HG03520 (cell line): ENCODE data around the gene CSF1.

Experiments
- ATAC-seq: cut with Tn5 transposase; IDR thresholded peaks from one replicate; pipeline ENCODE4 v1.9.1; 2021; ENCODE audit warnings: mild to moderate bottlenecking, moderate library complexity; ENCODE audit not compliant: unreplicated experiment

Gene CSF1

DNA sequence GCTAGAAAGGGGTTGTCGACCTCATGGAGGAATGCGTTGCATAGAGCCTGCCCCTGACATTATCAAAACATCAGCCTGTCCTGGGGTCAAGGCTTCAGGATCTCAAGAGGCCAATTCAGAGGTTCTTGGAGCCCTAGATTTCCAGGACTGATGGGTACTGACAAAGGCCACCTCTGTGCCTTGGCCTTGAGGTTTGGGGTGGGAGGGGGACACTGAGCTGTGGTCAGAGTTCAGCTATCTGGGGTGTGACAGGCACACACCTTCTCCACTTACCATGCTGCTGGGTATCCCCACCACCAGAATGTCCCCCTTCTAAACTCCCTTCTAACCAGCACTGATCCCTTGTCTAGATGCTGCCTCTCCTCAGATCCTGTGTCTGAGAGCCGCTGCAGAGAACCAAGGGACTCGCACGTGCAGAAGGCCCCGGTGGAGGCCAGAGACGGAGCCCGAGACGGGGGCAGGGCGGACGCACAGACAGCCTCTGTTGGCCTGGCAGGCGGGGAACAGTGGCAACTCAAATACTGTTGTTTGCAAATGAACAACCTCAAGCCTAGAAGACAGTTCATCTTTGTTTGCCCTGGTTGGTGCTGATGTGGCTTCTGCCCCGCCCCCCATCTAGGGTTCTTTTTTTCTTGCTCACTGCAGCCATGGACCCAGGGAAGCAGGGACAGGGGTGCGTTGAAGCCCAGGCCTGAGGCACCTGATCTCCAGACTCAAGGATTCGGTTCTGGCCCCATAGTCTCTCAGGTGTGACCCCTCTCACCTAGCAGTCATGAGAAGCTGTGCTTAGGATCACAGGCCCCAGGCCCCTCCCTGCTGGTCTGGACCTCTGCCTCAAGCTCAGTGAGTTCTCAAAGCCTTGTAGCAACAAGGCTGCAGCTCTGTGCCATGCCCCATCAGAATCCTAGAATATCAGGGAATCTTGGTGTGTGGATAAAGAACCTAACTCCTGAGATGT is 28.1 kb upstream of the CSF1 start:
- no peak for ATAC-seq

- ATAC-seq = no peak
Observed at GRCh38 chr1:109883248-109883955, 27.2 kb upstream of the CSF1 start.

DNA sequence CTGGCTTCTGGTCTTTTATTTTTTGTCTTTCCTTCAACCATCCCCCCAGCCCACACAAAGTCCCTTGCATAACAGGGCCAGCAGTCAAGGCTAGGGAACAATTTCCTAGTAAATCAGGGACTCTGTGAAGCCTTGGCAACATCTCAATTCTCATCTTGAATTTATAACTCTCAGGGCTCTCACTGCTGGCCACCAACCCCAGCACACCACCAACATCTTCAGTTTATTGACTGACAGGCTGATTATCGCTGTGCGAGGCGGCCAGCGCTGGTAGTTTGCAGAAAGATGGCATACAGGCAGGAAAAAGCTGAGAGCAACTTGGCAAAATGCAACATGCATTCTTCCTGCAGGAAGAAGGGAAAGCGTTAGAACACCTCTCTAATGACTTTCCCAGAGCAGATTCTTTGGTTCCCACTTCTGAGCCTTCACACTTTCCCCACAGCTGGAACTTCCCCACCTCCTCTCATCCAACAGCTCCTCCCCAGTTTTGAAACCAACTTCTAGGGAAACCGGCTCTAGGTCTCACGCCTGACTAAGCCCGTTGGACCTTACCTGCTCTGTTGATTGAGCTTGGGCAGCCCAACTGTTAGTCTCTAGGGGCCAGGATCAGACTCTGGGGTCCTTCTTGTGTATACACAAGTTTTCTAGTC is 26.3 kb upstream of the CSF1 start:
- ATAC-seq = no peak

DNA sequence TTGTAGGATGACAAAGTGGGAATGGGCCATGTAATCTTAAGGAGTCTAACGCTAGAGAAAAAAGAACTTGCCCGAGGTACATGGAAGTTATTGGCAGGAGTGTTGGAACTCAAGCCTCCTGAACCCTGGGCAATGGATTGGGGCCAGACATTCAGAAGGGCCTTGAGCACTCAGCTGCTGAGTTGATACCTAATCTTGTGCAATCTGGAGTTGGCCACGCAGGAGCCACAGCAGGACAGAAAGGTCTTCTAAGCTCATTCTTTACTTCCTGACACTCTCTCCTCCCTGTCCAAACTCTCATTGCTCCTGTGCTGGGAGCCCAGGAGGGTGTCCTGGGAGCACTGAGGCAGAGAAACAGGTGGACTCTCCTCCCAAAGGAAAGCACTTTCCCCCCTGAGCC is 25.1 kb upstream of the CSF1 start:
- no peak for ATAC-seq

DNA sequence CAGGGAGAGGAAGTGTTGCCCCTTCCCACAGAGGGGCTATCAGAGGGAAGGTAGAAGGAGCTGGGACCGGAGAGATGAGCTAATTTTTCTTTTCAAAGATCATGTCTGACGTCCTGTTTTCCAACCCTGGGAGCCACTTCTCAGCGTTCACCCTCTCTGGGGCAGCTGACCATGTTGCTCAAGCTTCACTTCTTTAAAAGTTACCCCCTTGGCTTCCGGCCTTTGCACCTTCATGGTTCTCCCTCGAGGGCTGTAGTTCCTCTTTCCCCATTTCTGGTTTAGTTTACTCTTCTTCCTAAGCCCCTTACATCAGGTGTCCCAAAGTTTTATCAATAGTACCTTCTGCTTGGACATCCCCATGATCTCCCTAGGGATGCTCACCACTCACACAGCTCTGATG is 23.8 kb upstream of the CSF1 start:
- ATAC-seq = no peak

GRCh38 chr1:109887271-109887670 is 23.4 kb upstream of the CSF1 start:
- no peak for ATAC-seq

DNA sequence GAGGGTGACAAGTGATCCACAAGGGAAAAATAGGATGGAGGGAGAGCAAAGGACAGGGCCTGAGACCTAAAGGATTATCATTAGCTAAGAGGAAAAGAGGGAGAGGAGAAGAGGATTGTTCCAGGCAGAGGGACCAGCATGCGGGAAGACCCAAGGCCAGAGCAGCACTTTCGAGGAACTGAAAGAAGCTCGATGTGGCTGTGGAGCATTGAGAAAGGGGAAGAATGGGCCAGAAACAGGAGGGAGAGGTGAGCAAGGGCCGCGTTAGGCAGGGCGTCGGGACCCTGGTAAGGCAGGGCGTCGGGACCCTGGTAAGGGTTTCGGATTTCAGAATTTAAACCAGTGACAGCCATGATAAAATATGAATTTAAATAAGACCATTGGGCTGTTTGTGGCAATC is 22.8 kb upstream of the CSF1 start:
- no peak for ATAC-seq

DNA sequence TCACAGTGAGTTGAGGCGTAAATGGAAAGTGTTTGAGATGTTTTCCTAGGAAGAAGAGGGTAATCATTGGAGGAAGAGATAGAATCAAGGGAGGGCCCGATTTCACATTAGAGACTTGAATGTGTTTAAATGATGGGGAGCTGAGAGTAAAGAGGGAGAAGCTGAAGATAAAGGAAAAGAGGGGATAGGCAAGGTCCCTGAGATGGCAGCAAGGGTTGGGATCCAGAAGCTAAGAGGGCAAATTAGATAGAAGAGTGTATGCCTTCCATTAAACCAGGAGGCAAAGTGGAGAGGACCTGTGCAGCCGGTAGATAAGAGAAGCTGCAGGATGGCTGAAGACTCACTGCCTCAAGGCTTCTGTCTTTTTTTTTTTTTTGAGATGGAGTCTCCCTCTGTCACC is 21.6 kb upstream of the CSF1 start:
- ATAC-seq = no peak

GRCh38 chr1:109890115-109890953 is 20.3 kb upstream of the CSF1 start:
- no peak for ATAC-seq

DNA sequence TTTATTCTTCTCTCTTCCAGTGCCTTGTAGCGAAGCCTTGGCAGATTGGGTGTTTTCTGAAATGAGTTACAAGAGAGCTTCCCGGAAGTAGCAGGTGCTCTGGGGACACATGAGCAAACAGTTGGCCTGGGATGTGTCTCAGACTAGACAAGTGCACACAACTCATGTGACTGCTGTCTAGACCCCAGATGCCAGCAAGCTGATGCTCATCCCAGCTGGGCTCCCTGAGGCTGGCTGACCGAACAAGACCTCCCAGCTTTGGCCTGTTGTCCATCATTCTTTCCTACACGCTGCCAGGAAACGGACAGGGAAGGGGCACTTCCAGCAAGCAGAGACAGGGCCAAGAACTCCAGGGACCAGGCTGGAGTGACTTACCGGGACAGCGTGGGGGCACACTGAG is 18.7 kb upstream of the CSF1 start:
- ATAC-seq = no peak

GRCh38 chr1:109892561-109893368 is 17.9 kb upstream of the CSF1 start:
- no peak for ATAC-seq

DNA sequence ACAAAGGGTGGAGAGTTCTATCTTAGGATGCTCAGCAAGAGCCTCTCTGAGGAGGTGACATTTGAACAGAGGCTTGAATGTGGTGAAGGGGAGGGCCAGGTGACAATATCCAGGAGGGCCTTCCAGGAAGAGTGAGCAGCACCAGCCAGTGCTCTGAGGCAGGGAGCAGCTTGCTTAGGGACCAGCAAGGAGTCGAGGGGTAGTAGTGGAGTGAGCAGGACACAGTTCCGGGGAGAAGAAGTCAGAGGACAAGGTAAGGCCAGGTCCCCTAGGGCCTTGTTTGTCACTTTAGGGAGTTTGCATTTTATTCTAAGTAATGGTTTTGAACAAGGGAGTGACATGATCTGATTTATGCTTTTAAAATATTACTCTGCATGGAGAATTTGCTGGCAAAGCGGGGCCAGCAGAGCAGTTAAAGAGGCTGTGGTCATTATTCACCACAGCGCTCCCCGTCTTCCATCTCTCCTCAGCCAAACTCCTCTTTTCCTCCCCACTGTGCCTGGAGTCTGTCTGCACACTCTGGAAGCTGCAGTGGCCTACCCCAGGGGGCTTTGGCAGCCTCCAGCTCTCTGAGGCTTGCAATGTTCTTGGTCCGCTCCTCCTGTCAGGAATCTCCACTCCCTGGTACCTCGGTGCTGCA is 17.0 kb upstream of the CSF1 start:
- no peak for ATAC-seq

DNA sequence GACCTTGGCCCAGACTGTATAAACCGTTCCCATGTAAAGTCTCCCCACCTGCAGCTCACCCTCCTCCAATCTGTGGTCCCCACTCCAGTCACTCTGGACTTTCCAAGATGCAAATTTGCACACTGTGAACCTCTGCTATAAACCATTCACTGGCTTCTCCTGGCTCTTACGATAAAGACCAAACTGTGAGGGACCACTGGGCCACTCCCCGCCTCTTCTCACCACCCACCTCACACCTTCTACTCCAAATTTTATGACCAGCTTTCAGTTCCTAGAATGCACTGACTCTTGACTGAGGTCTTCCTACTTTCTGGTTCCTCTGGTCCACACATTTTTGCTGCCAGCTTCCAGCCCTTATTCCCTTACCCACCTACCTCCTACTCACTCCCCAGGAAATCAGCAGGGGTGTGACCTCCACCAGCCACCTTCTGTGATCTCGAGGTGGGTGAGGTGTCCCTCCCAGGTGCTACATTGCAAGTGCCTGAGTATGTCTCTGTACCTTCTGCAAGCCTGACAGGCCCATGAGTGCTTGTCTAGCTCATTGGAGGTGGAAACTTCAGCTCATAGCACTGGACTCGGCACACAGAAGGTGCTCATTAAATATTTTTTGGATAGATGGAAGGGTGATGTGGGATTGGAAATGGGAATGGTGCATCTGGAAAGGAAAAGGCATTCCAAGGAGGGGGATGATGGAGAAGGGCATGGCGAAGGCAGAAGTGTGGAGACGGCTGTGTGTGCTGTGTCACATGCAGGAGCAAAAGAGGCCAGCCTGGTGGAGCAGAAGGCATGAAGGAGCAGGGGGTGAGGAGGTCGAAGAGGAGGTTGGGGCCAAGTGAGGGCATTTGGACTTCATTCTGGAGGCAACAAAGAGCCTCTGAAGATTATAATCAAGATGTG is 15.6 kb upstream of the CSF1 start:
- ATAC-seq = no peak

DNA sequence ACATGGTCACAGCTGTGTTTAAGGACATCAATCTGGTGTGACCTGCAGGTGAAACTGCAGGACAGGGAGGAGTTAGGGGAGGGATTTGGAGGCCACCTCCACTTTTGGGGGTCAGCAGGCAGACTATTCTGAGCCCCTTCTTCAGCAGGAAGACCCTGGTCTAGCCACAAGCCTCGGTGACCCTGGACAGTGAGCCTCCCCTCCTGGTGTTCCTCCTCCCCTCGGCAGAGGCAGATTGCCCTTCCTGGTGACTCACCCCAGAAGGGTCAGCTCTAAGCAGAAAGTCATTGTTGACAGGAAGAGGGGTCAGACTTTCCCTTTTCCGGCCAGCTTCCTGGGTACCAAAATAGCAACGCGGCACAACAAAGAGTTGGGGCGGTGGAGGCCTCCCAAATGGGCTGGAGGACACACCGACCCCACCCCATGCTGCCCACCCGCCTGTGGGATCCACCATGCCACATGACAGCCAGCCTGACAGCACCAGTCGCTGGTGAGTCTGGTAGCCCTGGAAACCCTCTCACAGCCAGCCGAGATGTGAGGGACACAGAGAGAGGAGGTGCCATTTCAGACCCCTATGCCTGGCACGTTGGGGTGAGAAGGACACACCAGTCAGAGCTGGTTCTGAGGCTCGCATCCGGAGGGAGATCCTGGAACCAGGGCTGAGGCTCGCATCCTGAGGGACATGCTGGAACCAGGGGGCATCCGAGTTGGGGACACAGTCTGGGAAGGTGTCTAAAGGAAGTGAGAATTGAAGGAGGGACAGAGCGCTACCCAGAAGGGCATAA is 14.7 kb upstream of the CSF1 start:
- ATAC-seq = no peak

DNA sequence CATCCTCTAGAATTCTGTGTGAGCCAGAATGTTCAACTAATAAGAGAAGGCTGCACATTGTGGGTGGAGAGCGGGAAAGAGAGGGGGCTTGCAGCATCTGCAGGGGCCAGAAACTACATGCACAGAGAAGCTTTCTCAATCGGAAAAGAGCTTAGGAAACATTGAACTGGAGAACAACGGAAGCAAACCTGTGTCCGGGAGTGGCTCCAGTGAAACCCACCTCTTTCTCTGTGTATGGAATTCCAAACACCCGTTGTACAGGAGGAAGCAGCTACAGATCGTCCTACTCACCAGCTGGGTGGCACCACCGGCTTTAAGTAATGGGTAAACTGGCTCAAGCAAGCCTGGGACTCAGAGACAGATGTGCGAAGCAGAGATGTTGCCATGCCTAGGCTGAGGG is 14.0 kb upstream of the CSF1 start:
- no peak for ATAC-seq

- ATAC-seq = no peak
Observed at GRCh38 chr1:109897259-109897955, 13.2 kb upstream of the CSF1 start.

DNA sequence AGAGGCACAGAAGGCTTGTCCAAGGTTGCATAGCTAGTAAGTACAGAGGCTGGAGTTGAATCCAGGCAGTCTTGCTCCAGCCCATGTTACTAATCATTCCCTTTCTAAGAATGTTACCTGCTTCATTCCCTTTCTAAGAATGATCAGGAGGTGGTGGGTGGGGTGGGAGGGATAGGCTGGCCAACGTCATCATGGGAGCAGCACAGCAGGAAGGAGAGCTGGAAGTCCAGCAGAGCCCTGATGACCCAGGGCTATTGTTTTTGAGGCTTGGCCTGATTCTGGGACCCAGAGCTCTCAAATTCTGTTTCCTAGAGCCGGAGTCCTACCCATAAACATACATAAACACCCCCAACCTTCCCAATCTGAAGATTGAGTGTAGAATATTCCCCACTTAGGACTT is 11.8 kb upstream of the CSF1 start:
- ATAC-seq = no peak
